Posterior vena cava (tissue), 2 donors: Measurements from ENCODE around the gene PTEN. TPM values are rescaled to one million over a fixed set of nuclear protein-coding genes. Genes with fewer than 3 reads are reported as not detected.
"Not testable (repeated sequence)": the region's sequence is repeated elsewhere in the genome, so short reads cannot be mapped to it uniquely, and the experiment has no call there.

Experiments used
- DNase-seq: peaks from one replicate; pipeline ENCODE4 v3.0.0-alpha.2; 2020; ENCODE audit warnings: low spot score
- intact Hi-C, 2 donors: fragments of 100-400 bp; cut with DNase I; formaldehyde crosslinking; loops; one replicate each; pipeline versions ENCODE4 v1.14.1 to v1.14.2; 2022 to 2023
- long read RNA-seq, 2 donors: library from polyadenylated mRNA; unstranded; transcript quantifications; one replicate each; pipeline ENCODE4 v2.0.0, GENCODE V29; 2020 to 2021
- total RNA-seq, 2 donors: library from RNA; stranded (reverse); fragmentation: NEBNext Ultra II Directional; extraction: Animal tissue kit (Norgen Biotek cat#: 25700); gene quantifications; one replicate each; pipeline ENCODE4 v1.2.1, GENCODE V29; 2021
- donor health status: DM: yes; HTN: yes; CAD: no.
- donor health status: DM: yes; HTN: yes; CAD: no.

The PTEN gene
- 100 to 1,000 TPM in 1 of 2 donors, 10 to 100 TPM in 1; 92.2 to 144 TPM for total RNA-seq
- long read RNA-seq, donor 1, full-length matches to known transcripts: 37 of 51 reads
- long read RNA-seq, donor 1, partial matches to known transcripts: 3 of 51 reads
- long read RNA-seq, donor 1, other reads (novel, unspliced or antisense): 11 of 51 reads
- long read RNA-seq, donor 2, full-length matches to known transcripts: 13 of 15 reads
- long read RNA-seq, donor 2, partial matches to known transcripts: 0 of 15 reads
- long read RNA-seq, donor 2, other reads (novel, unspliced or antisense): 2 of 15 reads

DNA sequence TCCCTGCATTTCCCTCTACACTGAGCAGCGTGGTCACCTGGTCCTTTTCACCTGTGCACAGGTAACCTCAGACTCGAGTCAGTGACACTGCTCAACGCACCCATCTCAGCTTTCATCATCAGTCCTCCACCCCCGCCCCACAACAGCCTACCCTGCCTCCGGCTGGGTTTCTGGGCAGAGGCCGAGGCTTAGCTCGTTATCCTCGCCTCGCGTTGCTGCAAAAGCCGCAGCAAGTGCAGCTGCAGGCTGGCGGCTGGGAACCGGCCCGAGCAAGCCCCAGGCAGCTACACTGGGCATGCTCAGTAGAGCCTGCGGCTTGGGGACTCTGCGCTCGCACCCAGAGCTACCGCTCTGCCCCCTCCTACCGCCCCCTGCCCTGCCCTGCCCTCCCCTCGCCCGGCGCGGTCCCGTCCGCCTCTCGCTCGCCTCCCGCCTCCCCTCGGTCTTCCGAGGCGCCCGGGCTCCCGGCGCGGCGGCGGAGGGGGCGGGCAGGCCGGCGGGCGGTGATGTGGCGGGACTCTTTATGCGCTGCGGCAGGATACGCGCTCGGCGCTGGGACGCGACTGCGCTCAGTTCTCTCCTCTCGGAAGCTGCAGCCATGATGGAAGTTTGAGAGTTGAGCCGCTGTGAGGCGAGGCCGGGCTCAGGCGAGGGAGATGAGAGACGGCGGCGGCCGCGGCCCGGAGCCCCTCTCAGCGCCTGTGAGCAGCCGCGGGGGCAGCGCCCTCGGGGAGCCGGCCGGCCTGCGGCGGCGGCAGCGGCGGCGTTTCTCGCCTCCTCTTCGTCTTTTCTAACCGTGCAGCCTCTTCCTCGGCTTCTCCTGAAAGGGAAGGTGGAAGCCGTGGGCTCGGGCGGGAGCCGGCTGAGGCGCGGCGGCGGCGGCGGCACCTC lies at the start of gene PTEN, which contains the start of gene KLLN:
TSS of gene PTEN (plus strand) at position 573 of the 891 bp plus-strand sequence. CDS start 845 bp downstream, outside the sequence.
TSS of gene KLLN (minus strand) at position 481 of the 891 bp plus-strand sequence. CDS start 1,046 bp downstream, outside the sequence.
- peak; percentile 97 for DNase-seq
- intact Hi-C loops: loop anchor here in 1 of 2 donors (10.0 kb wide), 2 partner anchors 382 to 692 kb away; no protein-coding TSS in a partner anchor

- no peak for DNase-seq
- intact Hi-C loops: no loop called here
Measured at GRCh38 chr10:87816163-87816897, 47.1 kb upstream of the PTEN start.

DNA sequence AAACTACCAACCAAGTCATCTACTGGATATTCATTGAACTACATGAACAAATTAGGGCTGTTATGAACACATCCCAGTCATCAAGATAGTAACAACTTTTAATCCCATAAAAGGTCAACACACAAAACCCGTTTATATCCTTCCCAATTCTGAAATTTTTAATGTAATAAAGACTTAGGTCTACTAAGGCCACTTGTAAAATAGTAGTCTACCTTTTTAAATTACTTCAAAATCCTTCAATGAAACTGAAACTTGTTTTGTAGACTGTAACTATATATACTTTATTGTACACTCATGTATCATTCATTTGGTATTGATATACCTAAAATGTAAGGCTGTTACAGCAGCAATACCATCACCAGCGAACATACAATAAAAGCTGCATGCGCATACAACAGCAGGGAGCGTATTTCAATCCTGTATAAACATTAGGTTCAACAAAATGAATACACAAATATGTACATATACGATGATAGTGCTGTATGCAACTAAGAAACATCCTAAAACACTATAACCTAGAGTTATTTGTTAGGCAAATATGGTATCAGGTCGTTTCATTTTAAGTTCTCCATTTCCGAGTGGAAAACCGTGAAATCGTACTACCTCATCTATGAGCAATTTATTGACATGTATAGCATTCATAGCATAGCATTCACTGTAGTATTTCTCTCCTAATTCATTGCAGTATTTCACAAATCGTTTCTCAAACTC lies 46.4 kb upstream of the PTEN start:
- intact Hi-C loops: no loop called here

GRCh38 chr10:87817609-87818504 lies 45.6 kb upstream of the PTEN start, which contains the start of gene ATAD1:
Gene ATAD1 (minus strand): TSS chr10:87818226. CDS start chr10:87814599, 3,627 bp downstream.
- peak; percentile 93 for DNase-seq
- intact Hi-C loops: loop anchor here in 1 of 2 donors (1.0 kb wide), 1 partner anchor 13 kb away; no protein-coding TSS in a partner anchor

More for the DNA sequence above, 46.4 kb upstream of the PTEN start:
- DNase-seq: no peak

DNA sequence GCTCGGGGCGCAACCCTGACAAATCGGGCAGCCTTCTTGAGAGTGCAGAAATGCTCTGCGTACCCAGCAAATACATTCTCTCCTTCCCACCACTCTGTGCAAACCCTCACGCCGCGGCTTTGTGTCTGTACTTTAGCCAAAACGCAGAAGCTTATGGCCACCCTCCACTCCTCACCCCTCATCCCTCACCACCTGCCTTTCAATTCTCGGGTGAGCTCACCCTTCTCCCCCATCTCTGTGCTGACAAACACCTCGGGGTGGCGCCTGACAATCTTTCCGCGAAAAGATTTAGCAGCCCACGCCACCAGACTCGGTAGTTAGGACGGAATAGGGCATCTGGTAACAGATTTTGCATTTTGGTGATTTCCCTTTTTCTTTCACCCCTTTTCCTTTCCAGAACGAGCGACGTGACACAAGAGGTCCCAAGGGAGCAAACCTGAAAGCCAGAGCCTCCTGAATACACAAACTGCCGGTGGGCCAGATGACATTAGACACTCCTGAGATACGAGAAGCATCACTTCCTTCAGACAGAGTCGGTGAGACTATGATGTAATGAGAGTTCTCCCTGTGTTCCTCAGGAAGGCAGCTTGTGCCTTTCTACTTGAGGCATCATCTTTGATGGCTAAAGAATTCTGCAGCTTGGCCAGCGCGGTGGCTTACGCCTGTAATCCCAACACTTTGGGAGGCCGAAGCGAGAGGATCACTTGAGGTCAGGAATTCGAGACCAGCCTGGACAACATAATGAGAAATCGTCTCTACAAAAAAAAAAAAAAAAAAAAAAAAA lies 44.7 kb upstream of the PTEN start:
- intact Hi-C loops: loop anchor here in 1 of 2 donors (1.0 kb wide), 1 partner anchor 13 kb away; no protein-coding TSS in a partner anchor
- peak; percentile 80 for DNase-seq

- no peak for DNase-seq
- intact Hi-C loops: no loop called here
Measured at GRCh38 chr10:87819289-87819585, 44.2 kb upstream of the PTEN start.

- intact Hi-C loops: no loop called here
- no peak for DNase-seq
Measured at GRCh38 chr10:87826653-87827052, 36.8 kb upstream of the PTEN start.

GRCh38 chr10:87827681-87828080 lies 35.7 kb upstream of the PTEN start:
- intact Hi-C loops: no loop called here
- no peak for DNase-seq

DNA sequence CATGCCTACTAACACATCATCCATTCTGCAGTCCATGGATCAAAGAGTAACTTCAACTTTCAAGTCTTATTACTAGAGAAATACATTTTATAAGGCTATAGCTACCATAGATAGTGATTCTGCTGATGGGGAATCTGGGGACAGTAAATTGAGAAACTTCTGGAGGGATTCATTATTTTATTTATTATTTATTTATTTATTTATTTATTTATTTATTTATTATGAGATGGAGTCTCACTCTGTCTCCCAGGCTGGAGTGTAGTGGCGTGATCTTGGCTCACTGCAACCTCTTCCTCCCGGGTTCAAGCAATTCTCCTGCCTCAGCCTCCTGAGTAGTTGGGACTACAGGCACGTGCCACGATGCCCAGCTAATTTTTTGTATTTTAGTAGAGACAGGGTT lies 34.4 kb upstream of the PTEN start:
- DNase-seq, intact Hi-C loops: not testable (repeated sequence)

GRCh38 chr10:87829986-87830729 lies 33.3 kb upstream of the PTEN start:
- intact Hi-C loops: no loop called here

DNA sequence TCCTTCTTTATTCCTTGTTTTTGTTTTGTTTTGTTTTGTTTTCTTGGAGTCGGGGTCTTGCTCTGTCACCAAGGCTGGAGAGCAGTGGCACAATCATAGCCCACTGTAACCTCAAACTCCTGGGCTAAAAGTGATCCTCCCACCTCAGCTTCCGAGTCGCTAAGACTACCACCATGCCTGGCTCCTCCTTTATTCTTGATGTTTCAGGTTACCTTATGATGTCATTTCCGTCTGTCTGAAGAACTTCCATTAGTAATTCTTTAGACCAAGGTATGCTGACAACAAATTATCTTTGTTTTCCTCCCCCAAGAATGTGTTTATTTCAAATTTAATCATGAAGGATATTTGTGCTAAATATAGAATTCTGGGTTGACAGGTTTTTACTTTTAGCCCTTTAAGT lies 27.3 kb upstream of the PTEN start:
- intact Hi-C loops: no loop called here
- DNase-seq: no peak

More at GRCh38 chr10:87829986-87830729, 33.3 kb upstream of the PTEN start:
- DNase-seq: no peak

DNA sequence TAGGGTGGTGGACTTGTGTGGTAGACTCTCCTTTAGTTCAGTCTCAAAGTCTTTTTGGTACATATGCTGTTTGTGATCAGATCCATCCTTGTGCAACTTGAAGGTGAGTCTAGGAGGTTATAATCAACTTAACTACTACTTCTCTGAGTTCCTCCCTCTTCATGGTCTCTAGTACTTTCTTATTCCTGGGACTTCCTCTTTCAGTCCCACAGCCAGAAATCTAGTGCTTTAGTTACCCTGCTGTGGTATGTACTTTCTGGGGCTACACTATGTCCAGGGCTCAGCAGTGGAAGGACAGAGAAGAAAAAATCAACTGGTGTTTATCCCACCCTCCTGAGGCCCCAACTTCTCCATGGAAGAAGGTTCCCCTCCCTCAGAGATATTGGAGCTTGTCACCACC lies 26.0 kb upstream of the PTEN start:
- no peak for DNase-seq
- intact Hi-C loops: no loop called here

DNA sequence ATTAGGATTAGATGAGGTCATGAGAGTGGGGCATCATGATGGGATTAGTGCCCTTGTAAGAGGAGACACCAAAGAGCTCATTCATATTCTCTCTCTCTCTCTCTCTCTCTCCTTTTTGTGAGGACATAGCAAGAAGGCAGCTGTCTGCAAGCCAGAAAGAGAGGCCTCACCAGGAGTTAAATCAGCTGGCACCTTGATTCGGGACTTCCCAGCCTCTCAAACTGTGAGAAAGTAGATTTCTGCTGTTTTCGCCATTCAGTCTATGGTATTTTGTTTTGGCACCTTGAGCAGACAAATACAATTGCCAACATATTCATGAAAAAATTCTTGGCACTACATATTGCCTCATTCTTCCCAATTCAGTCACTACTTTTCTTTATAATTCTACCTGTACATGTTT lies 24.8 kb upstream of the PTEN start:
- intact Hi-C loops: no loop called here
- DNase-seq: no peak

GRCh38 chr10:87841186-87841585 lies 22.2 kb upstream of the PTEN start:
- no peak for DNase-seq
- intact Hi-C loops: loop anchor here in 1 of 2 donors (2.0 kb wide), 1 partner anchor 66 kb away; no protein-coding TSS in a partner anchor

- intact Hi-C loops: no loop called here
- DNase-seq: no peak
Measured at GRCh38 chr10:87842220-87842641, 21.2 kb upstream of the PTEN start.

DNA sequence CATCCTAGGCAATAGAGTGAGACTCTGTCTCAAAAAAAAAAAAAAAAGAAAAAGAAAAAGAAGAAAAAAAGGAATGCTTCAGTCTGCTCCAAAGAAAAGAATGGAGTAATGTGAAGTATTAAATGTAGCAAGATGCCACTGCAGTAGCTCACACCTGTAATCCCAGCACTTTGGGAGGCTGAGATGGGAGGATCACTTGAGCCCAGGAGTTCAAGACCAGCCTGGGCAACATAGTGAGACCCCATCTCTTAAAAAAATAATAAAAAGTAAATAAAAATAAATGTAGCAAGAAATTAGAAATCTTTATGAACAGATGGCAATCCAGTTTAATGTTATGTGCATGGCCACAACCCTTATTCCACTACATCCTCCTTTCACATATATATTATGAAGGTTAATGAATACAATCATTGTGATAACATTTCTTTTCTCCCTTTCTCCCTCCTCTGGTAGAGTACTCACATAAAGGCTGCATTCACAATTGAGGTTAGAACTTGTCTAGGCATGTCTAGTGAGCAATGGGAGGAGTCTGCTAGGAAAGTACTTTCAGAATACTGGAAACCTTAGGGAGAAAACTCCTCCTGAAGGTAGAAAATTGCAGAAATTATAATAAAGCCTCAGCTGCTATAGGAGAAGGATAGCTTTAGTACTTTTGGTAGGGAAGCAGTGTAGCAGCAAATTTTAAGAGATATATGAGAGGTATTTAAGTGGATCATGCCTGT lies 20.5 kb upstream of the PTEN start:
- intact Hi-C loops: no loop called here
- no peak for DNase-seq
